Left renal pelvis (tissue), 4 donors: Measurements from ENCODE around the gene MEGF10. TPM values are rescaled to one million over a fixed set of nuclear protein-coding genes. Genes with fewer than 3 reads are reported as not detected.

Experiments
- DNase-seq, 4 donors: peaks; one replicate each; pipeline ENCODE4 v3.0.0-alpha.2; 2013; ENCODE audit warnings: low read depth in 4 of 4, low spot score in 3 of 4
- polyA plus RNA-seq, 4 donors: library from polyadenylated mRNA; unstranded; fragments of 120-200 nt; gene quantifications; one replicate each; pipeline ENCODE4 v1.2.1, GENCODE V29; 2013; ENCODE audit not compliant: insufficient read length in 4 of 4

The MEGF10 gene
- polyA plus RNA-seq, 4 donors, result 0.76 to 1.7 (median 1.3) TPM

GRCh38 chr5:127363403-127363802 is 72.8 kb downstream of the MEGF10 start:
- DNase-seq, result no peak

DNA sequence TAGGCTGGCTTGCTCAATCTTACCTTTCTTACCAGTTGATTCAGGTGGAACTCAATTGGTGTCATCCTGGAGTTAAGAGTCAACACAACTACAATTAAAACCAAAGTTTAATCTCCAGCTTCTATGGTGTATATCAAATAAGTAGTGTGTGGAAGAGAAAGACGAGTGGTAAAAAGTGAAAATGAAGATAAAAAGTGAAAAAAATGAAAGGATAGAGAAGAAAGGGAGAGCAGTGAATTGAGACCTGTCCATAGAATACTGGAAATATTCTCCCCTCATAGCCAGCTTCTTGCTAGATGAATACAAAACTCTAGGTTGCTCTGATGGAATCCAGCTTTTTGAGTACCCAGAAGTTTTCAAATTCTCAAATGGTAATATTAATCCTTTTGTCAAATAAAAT is 76.4 kb downstream of the MEGF10 start:
- no peak for DNase-seq

- DNase-seq, result no peak
These were observed 77.4 kb downstream of the MEGF10 start for GRCh38 chr5:127367946-127368465.

GRCh38 chr5:127369796-127370195 is 79.2 kb downstream of the MEGF10 start:
- no peak for DNase-seq

GRCh38 chr5:127370631-127371030 is 80.0 kb downstream of the MEGF10 start:
- DNase-seq, result no peak

DNA sequence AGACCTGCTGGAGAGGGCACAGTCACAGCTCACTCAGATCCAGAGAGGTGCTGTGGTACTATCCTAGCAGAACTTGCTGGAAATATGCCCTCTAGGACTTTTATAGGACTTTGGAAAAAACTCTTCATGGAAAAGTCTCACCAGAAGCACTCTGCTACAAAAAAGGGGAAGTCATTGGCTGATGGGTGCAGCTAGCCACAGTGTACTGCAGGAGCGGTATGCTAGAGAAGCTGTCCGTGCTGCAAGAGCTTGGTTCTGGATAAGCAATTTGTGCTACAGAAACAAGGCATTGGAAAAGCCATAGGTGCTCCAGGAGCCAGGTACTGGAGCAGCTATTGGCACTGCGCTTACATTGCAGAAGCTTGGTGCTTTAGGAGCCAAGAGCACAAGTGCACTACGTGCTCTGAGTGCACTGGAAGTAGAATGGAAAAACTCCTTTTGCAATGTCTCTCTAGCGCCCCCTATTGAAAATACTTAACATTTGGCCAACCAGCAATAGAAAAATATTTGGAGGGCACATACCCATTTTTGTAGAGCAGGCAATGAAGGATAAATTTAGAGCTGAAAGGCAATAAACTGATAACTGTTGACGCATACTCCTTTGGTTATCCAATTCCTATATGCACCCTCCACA is 83.4 kb downstream of the MEGF10 start:
- no peak for DNase-seq

- DNase-seq, result no peak
These were observed 84.5 kb downstream of the MEGF10 start for GRCh38 chr5:127375124-127375523.

GRCh38 chr5:127375544-127376091 is 85.0 kb downstream of the MEGF10 start:
- DNase-seq, result no peak

- no peak for DNase-seq
These were observed 87.1 kb downstream of the MEGF10 start for GRCh38 chr5:127377651-127378050.

DNA sequence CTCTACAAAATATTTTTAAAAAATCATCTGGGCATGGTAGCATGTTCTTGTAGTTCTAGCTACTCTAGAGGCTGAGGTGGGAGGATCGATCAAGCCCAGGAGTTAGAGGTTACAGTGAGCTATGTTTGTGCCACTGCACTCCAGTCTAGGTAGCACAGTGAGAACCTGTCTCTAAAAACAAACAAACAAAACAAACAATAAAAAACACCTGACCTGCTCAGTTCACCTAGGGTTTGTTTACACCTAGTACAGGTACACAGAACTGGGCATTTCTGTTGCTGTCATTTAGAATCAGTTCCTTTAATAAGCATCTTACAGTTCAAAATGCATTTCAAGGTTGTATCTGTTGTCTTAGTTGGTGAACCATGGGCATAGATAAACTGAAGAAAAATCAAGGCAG is 95.3 kb downstream of the MEGF10 start:
- DNase-seq, result no peak

- no peak for DNase-seq
These were observed 96.0 kb downstream of the MEGF10 start for GRCh38 chr5:127386557-127386956.

GRCh38 chr5:127389601-127390000 is 99.0 kb downstream of the MEGF10 start:
- no peak for DNase-seq

DNA sequence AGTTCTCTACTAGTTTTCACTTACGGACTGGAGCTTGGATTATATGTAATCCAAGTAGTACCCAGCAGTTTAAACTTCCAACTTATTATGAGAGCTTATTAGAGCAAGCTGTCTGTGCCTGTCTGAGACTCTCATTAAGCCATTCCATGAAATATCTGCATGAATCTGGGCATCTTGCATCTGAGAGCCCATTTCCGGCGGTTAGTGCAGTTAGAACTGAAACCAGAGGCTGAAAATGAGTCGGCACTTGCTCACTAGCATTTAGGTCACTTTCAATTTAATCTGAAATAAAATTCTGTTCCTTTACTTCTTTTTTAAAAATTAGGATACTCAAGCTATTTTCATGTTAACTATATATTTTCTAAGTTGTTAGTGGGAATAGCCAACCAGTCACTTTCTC is 102.2 kb downstream of the MEGF10 start:
- no peak for DNase-seq

GRCh38 chr5:127396490-127397155 is 106.0 kb downstream of the MEGF10 start:
- DNase-seq, result no peak

- DNase-seq, result no peak
These were observed 107.9 kb downstream of the MEGF10 start for GRCh38 chr5:127398508-127398907.

- DNase-seq, result no peak
These were observed 108.5 kb downstream of the MEGF10 start for GRCh38 chr5:127399068-127399467.

GRCh38 chr5:127400539-127400938 is 109.9 kb downstream of the MEGF10 start:
- DNase-seq, result no peak

DNA sequence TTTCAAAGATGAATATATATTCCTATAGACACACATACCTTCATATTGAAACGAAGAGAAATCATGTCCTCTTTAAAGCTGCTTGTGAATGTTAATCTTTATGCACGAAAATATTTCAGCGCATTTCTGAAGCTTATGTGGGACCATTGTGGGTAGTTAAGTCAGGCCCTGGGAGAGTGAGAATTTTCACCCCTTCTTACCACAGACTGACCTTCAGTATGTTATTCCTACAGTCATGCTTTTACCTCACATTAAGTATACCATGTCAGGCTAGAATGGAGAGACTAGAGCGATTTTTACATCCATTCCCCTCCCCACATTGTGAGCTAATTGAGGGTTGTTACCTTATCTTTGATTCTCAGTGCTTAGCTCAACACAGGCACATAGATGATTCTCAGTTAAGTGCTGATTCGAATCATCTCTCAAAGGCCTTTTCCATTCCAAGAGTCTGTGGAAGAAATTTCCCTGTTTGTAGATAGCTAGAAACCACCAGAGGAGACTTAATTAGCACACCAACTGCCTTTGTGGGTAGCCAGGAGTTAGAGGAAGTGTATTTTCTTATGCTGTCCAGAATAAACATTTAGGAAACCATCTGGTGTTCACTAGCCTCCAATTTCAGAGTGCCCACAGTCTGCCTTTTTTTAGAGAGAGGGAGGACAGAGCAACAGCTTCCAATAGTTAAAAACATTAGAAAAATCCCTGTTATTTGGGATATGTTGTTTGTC is 110.5 kb downstream of the MEGF10 start:
- DNase-seq, result no peak

DNA sequence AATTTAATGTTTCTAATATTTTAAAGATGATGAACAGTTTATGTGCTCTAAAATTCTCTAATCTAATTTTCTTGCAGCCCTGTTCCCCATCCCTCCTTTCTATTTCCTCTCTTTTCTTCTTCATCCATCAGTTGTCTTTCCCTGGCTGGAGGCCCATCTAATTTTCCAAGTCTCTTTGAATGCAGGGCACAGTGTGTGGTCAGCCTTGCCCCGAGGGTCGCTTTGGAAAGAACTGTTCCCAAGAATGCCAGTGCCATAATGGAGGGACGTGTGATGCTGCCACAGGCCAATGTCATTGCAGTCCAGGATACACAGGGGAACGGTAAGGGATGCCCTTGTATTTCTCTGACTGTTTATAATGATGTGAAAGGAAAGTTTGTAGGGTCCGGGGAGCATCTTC is 111.8 kb downstream of the MEGF10 start:
- DNase-seq, result no peak

GRCh38 chr5:127404190-127404589 is 113.6 kb downstream of the MEGF10 start:
- DNase-seq, result no peak

DNA sequence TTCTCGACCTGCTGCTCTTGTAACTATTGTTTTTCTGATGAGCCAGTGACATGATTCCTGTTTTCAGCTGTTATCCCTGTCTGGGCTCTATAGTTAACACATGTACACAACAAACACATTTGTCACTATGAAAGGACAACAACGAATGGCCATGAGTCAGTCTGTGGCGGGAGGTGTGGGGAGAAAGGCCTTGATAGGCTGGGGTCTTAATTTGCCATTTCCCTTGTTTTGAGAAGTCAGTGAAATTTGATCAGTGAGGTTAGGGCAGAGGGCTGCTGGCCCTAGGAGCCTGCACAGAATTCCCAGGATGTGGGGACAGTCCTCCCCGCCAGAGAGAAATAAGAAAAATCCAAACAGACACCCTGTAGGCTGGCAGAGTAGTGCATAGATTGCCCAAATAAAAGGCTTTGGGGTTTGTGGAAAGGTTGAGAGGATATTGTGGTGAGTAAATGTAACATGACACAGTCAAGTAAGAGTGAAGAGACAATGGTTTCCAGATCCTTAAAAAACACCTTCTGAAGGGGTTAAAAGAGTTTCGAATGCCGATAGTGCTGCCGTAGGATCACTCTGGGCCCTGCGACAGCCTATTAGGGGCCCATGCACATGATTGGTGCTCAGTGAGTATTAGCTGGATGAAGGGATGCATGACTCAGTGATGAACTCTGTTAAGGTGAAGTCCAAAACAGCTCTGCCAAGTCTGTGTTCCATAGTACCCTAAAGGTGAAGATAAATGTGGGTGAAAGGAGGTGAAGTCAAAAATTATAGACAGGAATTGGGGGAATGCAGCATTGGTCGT is 115.9 kb downstream of the MEGF10 start:
- no peak for DNase-seq
